HepG2 (cell line): Measurements from ENCODE around the gene RALY. TPM values are rescaled to one million over a fixed set of nuclear protein-coding genes. Genes with fewer than 3 reads are reported as not detected.

Experiments used
- PAX8 ChIP-seq: sonication (generic); formaldehyde crosslinking; IDR thresholded peaks from 2 replicates; pipeline ENCODE4 v1.8.0; 2022; ENCODE audit warnings: mild to moderate bottlenecking, missing genetic modification reagents, borderline replicate concordance
- PCBP1 ChIP-seq: fragments of 200-400 bp; formaldehyde crosslinking; IDR thresholded peaks from 2 replicates; pipeline ENCODE4 v1.6.1; 2017; ENCODE audit warnings: mild to moderate bottlenecking, low read depth, low read length, borderline replicate concordance
- RNF2 ChIP-seq: fragments of 450-650 bp; conservative IDR thresholded peaks from 2 replicates; pipeline ENCODE4 v1.6.1; 2016; ENCODE audit warnings: low read depth
- SCMH1 ChIP-seq: sonication (generic); formaldehyde crosslinking; IDR thresholded peaks from 2 replicates; pipeline ENCODE4 v1.9.0; 2021; ENCODE audit warnings: missing genetic modification reagents, mild to moderate bottlenecking, borderline replicate concordance
- SMC3 ChIP-seq: IDR thresholded peaks from 2 replicates; pipeline ENCODE4 v1.6.1; 2011; ENCODE audit warnings: low read length, improper control_type of control experiment
- STAT5B ChIP-seq: sonication (generic); formaldehyde crosslinking; IDR thresholded peaks from 2 replicates; pipeline ENCODE4 v1.4.0; 2020; ENCODE audit warnings: missing genetic modification reagents
- THYN1 ChIP-seq: sonication (generic); formaldehyde crosslinking; IDR thresholded peaks from 2 replicates; pipeline ENCODE4 v1.8.1; 2023; ENCODE audit warnings: low read depth, mild to moderate bottlenecking, moderate library complexity, missing genetic modification reagents, borderline replicate concordance
- ZBTB7B ChIP-seq: sonication (generic); formaldehyde crosslinking; IDR thresholded peaks from 2 replicates; pipeline ENCODE4 v1.4.0; 2020; ENCODE audit warnings: missing genetic modification reagents
- ZFP62 ChIP-seq: sonication (generic); formaldehyde crosslinking; IDR thresholded peaks from 2 replicates; pipeline ENCODE4 v1.4.0; 2020; ENCODE audit warnings: missing genetic modification reagents
- ZNF12 ChIP-seq: sonication (generic); formaldehyde crosslinking; IDR thresholded peaks from 2 replicates; pipeline ENCODE4 v1.5.0; 2020; ENCODE audit warnings: missing genetic modification reagents
- ZNF563 ChIP-seq: sonication (generic); formaldehyde crosslinking; IDR thresholded peaks from 2 replicates; pipeline ENCODE4 v1.8.0; 2022; ENCODE audit warnings: mild to moderate bottlenecking, moderate library complexity, missing genetic modification reagents
- polyA plus RNA-seq, 8 experiments: library from polyadenylated mRNA; depleted of rRNA in 3 of 8; stranded (reverse) in 7 of 8; unstranded in 1 of 8; fragments of >200 nt; fragmentation: Illumina TruSeq in 4 of 8; extraction: Trizol in 4 of 8; gene quantifications; 2 replicates each; pipeline versions ENCODE4 v1.2.1 to v1.2.3, GENCODE V29; 2011 to 2016; ENCODE audit warnings: low read depth in 4 of 8, missing spikeins in 1 of 8, mixed read lengths in 1 of 8; ENCODE audit not compliant: insufficient read depth in 1 of 8
- total RNA-seq, 5 experiments: library from RNA; depleted of rRNA; stranded (reverse); fragments of >200 nt; fragmentation: Illumina TruSeq; extraction: Trizol; gene quantifications; 2 replicates each; pipeline ENCODE4 v1.2.3, GENCODE V29; 2016; ENCODE audit warnings: low read depth in 1 of 5
- TF ChIP-seq, protein P1 (sequence below): sonication (generic); formaldehyde crosslinking; IDR thresholded peaks from 2 replicates; pipeline ENCODE4 v1.4.0; 2020; ENCODE audit warnings: missing genetic modification reagents, borderline replicate concordance
- TF ChIP-seq, protein P2 (sequence below): sonication (generic); formaldehyde crosslinking; IDR thresholded peaks from 2 replicates; pipeline ENCODE4 v1.8.1; 2023; ENCODE audit warnings: mild to moderate bottlenecking, moderate library complexity, missing genetic modification reagents
- TF ChIP-seq, protein P3 (sequence below): IDR thresholded peaks from 2 replicates; pipeline ENCODE4 v1.6.1; 2016
- TF ChIP-seq, protein P4 (sequence below), 2 experiments: sonication (generic) in 1 of 2; formaldehyde crosslinking in 1 of 2; IDR thresholded peaks; 2 replicates each; pipeline versions ENCODE4 v1.4.0 to v1.6.1; 2018 to 2020; ENCODE audit warnings: missing genetic modification reagents in 2 of 2, borderline replicate concordance in 1 of 2, low read depth in 1 of 2, mild to moderate bottlenecking in 1 of 2, missing biosample characterization in 1 of 2
- TF ChIP-seq, protein P5 (sequence below): sonication (generic); formaldehyde crosslinking; IDR thresholded peaks from 2 replicates; pipeline ENCODE4 v1.4.0; 2020; ENCODE audit warnings: missing genetic modification reagents
- TF ChIP-seq, protein P6 (sequence below): IDR thresholded peaks from 2 replicates; pipeline ENCODE4 v1.6.1; 2016; ENCODE audit warnings: control low read depth
- TF ChIP-seq, protein P7 (sequence below): sonication (generic); formaldehyde crosslinking; IDR thresholded peaks from 2 replicates; pipeline ENCODE4 v1.4.0; 2020; ENCODE audit warnings: missing genetic modification reagents

The RALY gene
- total and polyA plus RNA-seq, 2 of the 13 experiments (the other 11 are each of a cell fraction or from before 2014, with no cell fraction given), result 178 to 186 TPM

DNA sequence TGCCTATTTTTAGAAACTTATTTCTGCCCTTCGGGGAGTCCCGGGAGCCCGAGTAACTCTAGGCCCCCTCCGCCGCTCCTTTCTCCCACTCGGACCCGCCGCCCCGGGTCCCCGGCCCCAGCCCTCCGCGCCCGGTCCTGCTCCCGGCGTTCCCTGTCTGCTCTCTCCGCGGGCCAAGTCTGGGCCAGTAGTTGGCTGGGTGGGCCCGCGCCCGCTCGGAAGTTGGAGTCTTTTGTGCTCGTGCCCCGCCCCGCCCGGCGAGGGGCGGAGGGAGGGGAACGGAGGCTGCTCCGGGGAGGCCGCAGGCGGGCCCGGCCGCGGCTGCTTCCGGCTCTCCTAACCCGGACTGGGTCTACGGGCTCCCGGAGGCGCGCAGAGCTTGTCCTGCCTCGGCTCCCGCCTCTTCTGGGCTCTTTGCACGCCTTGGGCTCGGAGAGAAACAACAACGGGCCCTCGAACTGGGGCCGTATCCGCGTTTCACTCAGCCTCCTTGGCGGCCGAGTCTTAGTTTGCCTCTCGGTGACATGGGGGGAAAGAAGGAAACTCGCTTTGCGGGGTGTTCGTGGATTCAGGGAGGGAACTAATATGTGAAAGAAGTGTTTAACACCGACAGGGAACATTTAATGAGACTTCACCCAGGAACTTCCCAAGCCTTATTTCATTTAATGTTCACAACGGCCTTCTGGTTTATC, 657 bp downstream of the RALY start (continued):
- TF ChIP-seq, protein P1, sequence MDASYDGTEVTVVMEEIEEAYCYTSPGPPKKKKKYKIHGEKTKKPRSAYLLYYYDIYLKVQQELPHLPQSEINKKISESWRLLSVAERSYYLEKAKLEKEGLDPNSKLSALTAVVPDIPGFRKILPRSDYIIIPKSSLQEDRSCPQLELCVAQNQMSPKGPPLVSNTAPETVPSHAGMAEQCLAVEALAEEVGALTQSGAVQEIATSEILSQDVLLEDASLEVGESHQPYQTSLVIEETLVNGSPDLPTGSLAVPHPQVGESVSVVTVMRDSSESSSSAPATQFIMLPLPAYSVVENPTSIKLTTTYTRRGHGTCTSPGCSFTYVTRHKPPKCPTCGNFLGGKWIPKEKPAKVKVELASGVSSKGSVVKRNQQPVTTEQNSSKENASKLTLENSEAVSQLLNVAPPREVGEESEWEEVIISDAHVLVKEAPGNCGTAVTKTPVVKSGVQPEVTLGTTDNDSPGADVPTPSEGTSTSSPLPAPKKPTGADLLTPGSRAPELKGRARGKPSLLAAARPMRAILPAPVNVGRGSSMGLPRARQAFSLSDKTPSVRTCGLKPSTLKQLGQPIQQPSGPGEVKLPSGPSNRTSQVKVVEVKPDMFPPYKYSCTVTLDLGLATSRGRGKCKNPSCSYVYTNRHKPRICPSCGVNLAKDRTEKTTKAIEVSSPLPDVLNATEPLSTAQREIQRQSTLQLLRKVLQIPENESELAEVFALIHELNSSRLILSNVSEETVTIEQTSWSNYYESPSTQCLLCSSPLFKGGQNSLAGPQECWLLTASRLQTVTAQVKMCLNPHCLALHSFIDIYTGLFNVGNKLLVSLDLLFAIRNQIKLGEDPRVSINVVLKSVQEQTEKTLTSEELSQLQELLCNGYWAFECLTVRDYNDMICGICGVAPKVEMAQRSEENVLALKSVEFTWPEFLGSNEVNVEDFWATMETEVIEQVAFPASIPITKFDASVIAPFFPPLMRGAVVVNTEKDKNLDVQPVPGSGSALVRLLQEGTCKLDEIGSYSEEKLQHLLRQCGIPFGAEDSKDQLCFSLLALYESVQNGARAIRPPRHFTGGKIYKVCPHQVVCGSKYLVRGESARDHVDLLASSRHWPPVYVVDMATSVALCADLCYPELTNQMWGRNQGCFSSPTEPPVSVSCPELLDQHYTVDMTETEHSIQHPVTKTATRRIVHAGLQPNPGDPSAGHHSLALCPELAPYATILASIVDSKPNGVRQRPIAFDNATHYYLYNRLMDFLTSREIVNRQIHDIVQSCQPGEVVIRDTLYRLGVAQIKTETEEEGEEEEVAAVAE (CRISPR knock-in tag), result no peak
- 0 out of 2 replicates have a peak, but pooled peaks have one; percentile 75 for TF ChIP-seq PCBP1
- no peak; the same call in 1 of the 2 replicates for TF ChIP-seq ZNF563 (CRISPR knock-in tag)
- peak; percentile 61; the same call in 1 of the 2 replicates for TF ChIP-seq ZBTB7B (CRISPR knock-in tag)
- no peak for TF ChIP-seq RNF2
- TF ChIP-seq SMC3, result no peak
- TF ChIP-seq, protein P2, sequence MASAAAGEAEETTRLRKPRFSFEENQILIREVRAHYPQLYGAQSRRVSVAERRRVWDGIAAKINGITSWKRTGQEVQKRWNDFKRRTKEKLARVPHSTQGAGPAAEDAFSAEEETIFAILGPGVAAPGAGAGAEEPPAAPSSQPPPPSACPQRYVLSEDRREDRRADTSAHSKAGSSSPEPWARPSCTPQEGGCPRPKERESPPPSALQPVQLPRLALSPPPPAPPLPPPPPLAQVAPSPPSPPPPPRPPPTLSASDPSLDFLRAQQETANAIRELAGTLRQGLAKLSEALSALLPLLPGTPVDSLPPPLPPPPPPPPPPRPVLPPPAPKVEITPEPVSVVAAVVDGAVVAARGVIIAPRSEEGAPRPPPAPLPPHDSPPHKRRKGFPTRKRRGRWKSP (CRISPR knock-in tag), result peak; percentile 33; the same call in 1 of the 2 replicates
- no peak for TF ChIP-seq STAT5B (CRISPR knock-in tag)
- TF ChIP-seq, protein P3, sequence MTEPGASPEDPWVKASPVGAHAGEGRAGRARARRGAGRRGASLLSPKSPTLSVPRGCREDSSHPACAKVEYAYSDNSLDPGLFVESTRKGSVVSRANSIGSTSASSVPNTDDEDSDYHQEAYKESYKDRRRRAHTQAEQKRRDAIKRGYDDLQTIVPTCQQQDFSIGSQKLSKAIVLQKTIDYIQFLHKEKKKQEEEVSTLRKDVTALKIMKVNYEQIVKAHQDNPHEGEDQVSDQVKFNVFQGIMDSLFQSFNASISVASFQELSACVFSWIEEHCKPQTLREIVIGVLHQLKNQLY (CRISPR knock-in tag), result no peak
- TF ChIP-seq, protein P4, sequence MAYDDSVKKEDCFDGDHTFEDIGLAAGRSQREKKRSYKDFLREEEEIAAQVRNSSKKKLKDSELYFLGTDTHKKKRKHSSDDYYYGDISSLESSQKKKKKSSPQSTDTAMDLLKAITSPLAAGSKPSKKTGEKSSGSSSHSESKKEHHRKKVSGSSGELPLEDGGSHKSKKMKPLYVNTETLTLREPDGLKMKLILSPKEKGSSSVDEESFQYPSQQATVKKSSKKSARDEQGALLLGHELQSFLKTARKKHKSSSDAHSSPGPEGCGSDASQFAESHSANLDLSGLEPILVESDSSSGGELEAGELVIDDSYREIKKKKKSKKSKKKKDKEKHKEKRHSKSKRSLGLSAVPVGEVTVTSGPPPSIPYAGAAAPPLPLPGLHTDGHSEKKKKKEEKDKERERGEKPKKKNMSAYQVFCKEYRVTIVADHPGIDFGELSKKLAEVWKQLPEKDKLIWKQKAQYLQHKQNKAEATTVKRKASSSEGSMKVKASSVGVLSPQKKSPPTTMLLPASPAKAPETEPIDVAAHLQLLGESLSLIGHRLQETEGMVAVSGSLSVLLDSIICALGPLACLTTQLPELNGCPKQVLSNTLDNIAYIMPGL (CRISPR knock-in tag; IDR thresholded peaks at IDR 0.05; ENCODE audit: borderline replicate concordance in 1 of 2, low read depth in 1 of 2), result peak; percentile 66 to 86; a peak in 3 of 4 replicates
- peak; percentile 76; the same call in 1 of the 2 replicates for TF ChIP-seq ZNF12 (CRISPR knock-in tag)
- TF ChIP-seq ZFP62 (CRISPR knock-in tag), result no peak
- TF ChIP-seq, protein P5, sequence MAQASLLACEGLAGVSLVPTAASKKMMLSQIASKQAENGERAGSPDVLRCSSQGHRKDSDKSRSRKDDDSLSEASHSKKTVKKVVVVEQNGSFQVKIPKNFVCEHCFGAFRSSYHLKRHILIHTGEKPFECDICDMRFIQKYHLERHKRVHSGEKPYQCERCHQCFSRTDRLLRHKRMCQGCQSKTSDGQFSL (CRISPR knock-in tag), result 0 out of 2 replicates have a peak, but pooled peaks have one; percentile 35
- peak; percentile 77; the same call in 1 of the 2 replicates for TF ChIP-seq THYN1 (CRISPR knock-in tag)
- TF ChIP-seq PAX8 (CRISPR knock-in tag), result no peak
- TF ChIP-seq, protein P6, sequence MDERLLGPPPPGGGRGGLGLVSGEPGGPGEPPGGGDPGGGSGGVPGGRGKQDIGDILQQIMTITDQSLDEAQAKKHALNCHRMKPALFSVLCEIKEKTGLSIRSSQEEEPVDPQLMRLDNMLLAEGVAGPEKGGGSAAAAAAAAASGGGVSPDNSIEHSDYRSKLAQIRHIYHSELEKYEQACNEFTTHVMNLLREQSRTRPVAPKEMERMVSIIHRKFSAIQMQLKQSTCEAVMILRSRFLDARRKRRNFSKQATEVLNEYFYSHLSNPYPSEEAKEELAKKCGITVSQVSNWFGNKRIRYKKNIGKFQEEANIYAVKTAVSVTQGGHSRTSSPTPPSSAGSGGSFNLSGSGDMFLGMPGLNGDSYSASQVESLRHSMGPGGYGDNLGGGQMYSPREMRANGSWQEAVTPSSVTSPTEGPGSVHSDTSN, result no peak
- TF ChIP-seq, protein P7, sequence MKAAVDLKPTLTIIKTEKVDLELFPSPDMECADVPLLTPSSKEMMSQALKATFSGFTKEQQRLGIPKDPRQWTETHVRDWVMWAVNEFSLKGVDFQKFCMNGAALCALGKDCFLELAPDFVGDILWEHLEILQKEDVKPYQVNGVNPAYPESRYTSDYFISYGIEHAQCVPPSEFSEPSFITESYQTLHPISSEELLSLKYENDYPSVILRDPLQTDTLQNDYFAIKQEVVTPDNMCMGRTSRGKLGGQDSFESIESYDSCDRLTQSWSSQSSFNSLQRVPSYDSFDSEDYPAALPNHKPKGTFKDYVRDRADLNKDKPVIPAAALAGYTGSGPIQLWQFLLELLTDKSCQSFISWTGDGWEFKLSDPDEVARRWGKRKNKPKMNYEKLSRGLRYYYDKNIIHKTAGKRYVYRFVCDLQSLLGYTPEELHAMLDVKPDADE (CRISPR knock-in tag), result no peak
- TF ChIP-seq SCMH1 (CRISPR knock-in tag), result no peak
